Activated gamma-delta T cell treated with anti-CD3 and anti-CD28 coated beads, Interleukin-2, amount 50 U/mL, for 16 hours (primary cell): ENCODE data around the gene SDK2.

Source experiments
- DNase-seq: peaks from one replicate; pipeline ENCODE4 v3.0.0-alpha.2; 2020; ENCODE audit warnings: low read depth

Gene SDK2

GRCh38 chr17:73644145-73645049 is at the start of gene SDK2:
SDK2 (minus strand) TSS chr17:73644445; CDS start chr17:73644088, 357 bp downstream.
- no peak for DNase-seq

- DNase-seq, result no peak
Measured at GRCh38 chr17:73693071-73693470, 48.8 kb upstream of the SDK2 start.

- DNase-seq, result no peak
Measured at GRCh38 chr17:73691321-73691766, 47.1 kb upstream of the SDK2 start.

GRCh38 chr17:73690676-73691075 is 46.4 kb upstream of the SDK2 start:
- no peak for DNase-seq

GRCh38 chr17:73689596-73690275 is 45.5 kb upstream of the SDK2 start:
- no peak for DNase-seq

GRCh38 chr17:73686961-73687360 is 42.7 kb upstream of the SDK2 start:
- no peak for DNase-seq

- no peak for DNase-seq
Measured at GRCh38 chr17:73686126-73686525, 41.9 kb upstream of the SDK2 start.

GRCh38 chr17:73684183-73684582 is 39.9 kb upstream of the SDK2 start:
- DNase-seq, result no peak

- no peak for DNase-seq
Measured at GRCh38 chr17:73683771-73684170, 39.5 kb upstream of the SDK2 start.

- DNase-seq, result no peak
Measured at GRCh38 chr17:73681946-73682345, 37.7 kb upstream of the SDK2 start.

- DNase-seq, result no peak
Measured at GRCh38 chr17:73679476-73679875, 35.2 kb upstream of the SDK2 start.

- DNase-seq, result no peak
Measured at GRCh38 chr17:73678999-73679398, 34.8 kb upstream of the SDK2 start.

- DNase-seq, result no peak
Measured at GRCh38 chr17:73669771-73670170, 25.5 kb upstream of the SDK2 start.

- DNase-seq, result no peak
Measured at GRCh38 chr17:73667181-73667959, 23.1 kb upstream of the SDK2 start.

- no peak for DNase-seq
Measured at GRCh38 chr17:73663614-73664013, 19.4 kb upstream of the SDK2 start.

- DNase-seq, result no peak
Measured at GRCh38 chr17:73660366-73660765, 16.1 kb upstream of the SDK2 start.

- no peak for DNase-seq
Measured at GRCh38 chr17:73658821-73659515, 14.7 kb upstream of the SDK2 start.

- DNase-seq, result no peak
Measured at GRCh38 chr17:73657473-73658116, 13.3 kb upstream of the SDK2 start.

- no peak for DNase-seq
Measured at GRCh38 chr17:73654241-73654640, 10.0 kb upstream of the SDK2 start.

- DNase-seq, result no peak
Measured at GRCh38 chr17:73653810-73654209, 9.6 kb upstream of the SDK2 start.

- DNase-seq, result no peak
Measured at GRCh38 chr17:73652886-73653480, 8.7 kb upstream of the SDK2 start.
